HT1080 (cell line): ENCODE results near the gene AP1G2. TPM values are rescaled to one million over a fixed set of nuclear protein-coding genes. Genes with fewer than 3 reads are reported as not detected.

Experiments
- DNase-seq: peaks from one replicate; pipeline ENCODE4 v3.0.0-alpha.2; 2015; ENCODE audit warnings: low read depth
- total RNA-seq: library from RNA; depleted of rRNA; stranded (reverse); fragments of >200 nt; shearing (Covaris generic); gene quantifications from 2 replicates; pipeline ENCODE4 v1.2.3, GENCODE V29; 2014; rRNA removed

Gene AP1G2
- total RNA-seq, 1 experiment from 2014 or later = 31.5 TPM

DNA sequence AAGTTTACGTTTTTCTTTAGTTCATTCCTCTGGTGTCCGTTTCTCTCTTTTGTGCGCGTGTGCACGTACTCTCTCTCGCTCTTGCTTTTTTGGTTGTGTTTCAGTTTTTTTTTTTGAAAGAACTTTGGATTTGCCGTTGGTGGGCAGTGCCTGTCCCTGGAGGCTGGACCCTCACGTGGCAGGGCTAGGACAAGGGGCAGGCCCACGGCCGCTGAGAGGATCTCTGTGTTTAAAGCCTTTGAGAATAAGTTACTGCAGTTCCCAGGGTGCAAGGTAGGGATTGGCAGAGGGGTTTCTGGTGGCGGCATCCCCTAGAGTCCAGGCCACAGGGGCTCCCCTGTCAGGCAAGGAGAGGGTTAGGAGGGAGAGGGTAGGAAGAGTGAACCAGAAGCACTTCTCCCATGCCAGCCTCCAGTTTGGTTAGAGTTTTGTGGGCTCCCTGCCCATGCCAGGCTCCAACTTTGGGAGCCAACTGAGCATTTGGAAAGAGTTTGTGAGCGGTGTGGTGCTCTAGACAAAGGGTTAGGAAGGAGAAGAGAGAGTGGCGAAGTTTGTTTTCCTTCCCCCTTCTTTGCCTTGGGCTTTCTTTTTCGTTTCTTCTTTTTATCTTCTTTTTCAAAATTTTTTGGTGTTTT is 46.6 kb downstream of the AP1G2 start:
- no peak for DNase-seq

DNA sequence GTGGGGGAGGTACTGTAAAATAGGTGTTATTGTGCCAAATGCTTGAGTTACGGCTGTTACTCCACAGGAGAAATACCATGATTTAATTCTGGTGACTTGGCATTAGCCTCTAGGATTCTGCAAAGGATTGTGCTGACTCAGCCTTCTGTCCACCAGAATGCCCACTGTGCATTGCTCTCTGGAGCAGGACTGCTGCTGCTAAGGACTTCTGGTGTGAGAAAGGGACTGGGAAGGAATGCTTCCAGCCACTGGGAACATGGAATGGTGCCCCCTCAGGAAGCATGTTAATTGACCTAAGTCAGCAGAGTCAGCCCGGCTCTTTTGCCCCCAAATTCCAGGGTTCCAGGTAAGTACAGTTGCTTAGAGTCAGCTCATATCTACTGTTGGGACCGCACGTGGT is 48.9 kb downstream of the AP1G2 start:
- no peak for DNase-seq

DNA sequence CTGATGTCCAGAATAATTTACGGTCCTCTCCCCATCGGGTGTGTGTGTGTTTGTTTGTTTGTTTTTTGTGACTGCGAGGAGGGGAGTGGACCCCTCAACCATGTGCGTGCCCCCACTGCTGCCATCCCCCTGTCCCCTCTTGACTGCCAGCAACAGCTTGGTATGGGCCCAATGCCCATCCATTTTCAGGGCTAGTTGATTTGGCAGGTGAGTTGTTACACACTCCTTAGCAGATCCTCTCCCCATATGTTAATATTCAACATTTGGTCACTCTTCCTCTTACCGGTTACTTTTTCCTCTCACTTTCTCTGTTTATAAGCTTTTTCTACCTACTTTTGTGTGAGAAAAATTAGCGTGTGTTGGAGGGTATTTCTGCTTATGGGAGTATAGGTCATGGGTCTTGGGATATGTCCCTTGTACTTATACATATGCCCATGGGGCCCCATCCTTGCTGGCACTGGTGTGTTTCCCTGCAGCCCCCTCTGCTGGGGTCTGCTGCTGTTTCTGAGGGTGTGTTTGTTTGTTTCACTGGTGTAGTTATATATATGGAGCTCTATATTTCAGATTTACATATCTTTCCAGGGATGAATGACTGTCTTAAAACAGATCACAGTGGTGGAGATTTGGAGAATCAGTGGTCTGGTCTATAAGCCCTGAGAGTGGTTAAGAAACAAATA is 49.8 kb downstream of the AP1G2 start:
- no peak for DNase-seq

DNA sequence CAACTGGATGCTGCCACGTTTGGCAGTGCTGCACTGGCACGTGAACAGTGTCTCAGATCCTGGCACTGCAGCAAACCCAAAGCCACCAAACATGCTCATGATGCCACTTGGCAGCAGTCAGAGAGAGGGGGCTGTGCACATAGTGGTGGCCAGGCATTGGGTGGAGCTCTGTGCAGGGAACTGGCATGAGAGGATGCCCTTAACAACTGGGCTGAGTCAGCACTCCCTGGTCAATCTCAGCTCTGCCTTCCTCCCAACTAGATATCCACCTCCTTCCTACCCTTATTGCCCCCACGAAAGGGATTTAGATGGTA is 53.0 kb downstream of the AP1G2 start:
- DNase-seq = no peak

DNA sequence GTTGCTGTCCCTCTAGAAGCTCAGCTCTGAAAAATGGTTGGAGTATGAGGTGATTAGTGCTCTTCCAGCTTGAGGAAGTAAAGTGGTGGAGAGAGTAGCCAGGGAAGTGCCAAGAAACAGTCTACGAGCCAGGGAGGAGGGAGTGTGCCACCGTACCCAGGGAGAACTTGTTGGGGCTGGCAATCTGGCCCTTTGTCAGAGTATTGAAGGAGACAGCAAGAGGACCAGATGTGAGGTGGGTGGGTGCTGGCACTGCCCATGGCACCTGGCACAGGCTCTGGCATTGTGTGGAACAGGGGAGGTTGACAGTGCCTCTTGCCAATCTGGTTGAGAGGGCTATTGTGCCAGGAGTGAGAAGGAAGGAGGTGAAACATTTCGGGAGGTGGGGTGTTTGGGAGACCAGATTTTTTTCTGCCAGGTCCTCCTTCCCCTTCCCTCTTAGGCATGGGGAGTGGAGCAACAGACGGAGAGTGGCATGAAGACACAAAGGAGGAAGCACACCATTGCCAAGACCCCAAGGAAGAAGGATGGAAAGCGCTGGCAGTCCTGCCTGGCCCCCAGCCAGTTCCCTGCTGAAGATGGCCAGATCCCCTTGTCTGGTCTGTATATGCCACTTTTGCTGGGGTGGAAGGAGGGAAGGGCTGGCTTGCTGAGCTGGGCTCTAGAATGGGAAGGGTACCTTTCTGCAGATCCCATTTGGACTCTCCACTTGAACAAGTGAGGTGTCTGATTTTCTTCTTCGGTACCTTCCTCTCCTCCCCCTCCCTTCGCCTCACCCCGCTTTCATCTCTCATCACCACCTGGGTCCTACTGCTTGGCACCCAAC is 53.6 kb downstream of the AP1G2 start:
- DNase-seq = no peak

DNA sequence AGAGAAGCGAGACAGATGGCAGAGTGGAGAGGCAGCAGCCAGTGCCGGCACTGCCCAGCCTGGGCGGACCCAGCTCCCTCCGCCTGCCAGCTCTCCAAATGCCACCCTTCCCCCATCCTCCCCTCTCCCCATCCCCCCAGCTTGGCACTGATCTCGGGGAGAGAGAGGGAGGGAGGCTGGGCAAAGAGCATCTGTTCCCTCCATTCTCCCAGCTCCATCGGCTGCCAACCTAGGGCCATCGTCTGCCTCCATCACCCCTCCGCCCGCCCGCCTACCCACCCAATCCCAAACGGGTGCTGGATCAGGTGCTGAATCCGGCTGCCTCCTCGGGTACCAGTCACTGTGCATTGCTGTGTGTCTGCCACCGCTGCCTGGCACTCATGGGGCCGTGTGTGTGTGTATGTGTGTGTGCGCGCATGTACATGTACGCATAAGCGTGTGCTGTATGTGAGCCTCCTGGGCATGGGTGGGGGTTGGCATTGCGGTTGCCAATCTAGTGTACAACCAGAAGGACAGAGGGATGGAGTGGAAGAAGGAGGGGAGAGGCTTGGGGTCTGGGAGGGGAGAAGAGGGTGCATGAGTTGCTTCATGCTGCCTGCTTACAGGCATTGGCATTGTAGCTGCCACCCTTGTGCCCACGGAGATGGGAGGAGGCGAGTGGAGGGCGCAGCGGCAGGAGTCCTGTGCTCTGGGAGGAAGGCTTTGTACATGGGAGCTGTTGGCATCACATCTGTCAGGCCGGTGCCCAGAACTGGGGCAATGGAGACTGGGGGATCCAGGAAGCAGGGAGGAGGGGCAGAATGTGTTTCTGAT is 54.4 kb downstream of the AP1G2 start:
- DNase-seq = no peak

DNA sequence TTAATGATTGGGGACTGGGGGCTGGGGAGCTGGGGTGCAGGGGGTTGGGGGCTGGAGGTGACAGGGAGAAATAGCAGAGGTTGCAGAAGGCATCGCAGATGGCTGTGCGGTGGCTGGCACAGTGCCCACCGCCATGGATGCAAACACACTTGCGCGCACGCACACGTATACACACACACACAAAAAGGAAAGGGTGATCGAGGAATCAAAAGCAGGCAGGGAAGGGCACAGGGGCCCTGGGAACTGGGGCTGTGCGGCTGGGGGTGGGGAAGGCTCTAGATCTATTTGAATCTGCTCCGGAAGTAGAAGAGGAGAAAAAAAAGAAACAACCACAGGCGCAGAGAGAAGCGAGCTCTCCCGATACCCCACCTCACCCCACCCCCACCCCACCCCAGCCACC is 55.4 kb downstream of the AP1G2 start:
- DNase-seq = no peak

Other genes starting within 250 kb of the AP1G2 start
- 129 and 147 TPM in 2 replicates for gene PABPN1, start 246.3 kb downstream of the AP1G2 start, total RNA-seq
- 1.2 and 5.5 TPM in 2 replicates for gene SLC22A17, start 214.9 kb downstream of the AP1G2 start, total RNA-seq
- gene EFS, start 202.6 kb downstream of the AP1G2 start, total RNA-seq = not detected in 2 replicates
- not detected in 2 replicates for gene IL25, start 195.0 kb downstream of the AP1G2 start, total RNA-seq
- 0.10 TPM in 1 of 2 replicates, not detected in the other for gene CMTM5, start 190.7 kb downstream of the AP1G2 start, total RNA-seq
- 0.03 TPM in 1 of 2 replicates, not detected in the other for gene MYH6, start 159.5 kb downstream of the AP1G2 start, total RNA-seq
- not detected in 2 replicates for gene MYH7, start 132.1 kb downstream of the AP1G2 start, total RNA-seq
- 75.0 and 78.0 TPM in 2 replicates for gene NGDN, start 98.1 kb downstream of the AP1G2 start, total RNA-seq
- 0.63 and 1.2 TPM in 2 replicates for gene ZFHX2, start 16.0 kb downstream of the AP1G2 start, total RNA-seq
- 19.5 and 25.8 TPM in 2 replicates for gene THTPA, start 11.5 kb downstream of the AP1G2 start, total RNA-seq
- 32.5 and 36.3 TPM in 2 replicates for gene JPH4, start 11.0 kb upstream of the AP1G2 start, total RNA-seq
- 5,417 and 5,493 TPM in 2 replicates for gene DHRS2, start 68.6 kb upstream of the AP1G2 start, total RNA-seq